Inflammatory macrophage treated with lipopolysaccharide for 4 hours (primary cell): ENCODE data around the gene TENM3.

Experiments used
- DNase-seq: peaks from one replicate; pipeline ENCODE4 v3.0.0-alpha.2; 2020

Gene TENM3

GRCh38 chr4:182415116-182415515 lies 171.9 kb downstream of the TENM3 start:
- DNase-seq: no peak

- no peak for DNase-seq
Measured at GRCh38 chr4:182416067-182416466, 172.9 kb downstream of the TENM3 start.

DNA sequence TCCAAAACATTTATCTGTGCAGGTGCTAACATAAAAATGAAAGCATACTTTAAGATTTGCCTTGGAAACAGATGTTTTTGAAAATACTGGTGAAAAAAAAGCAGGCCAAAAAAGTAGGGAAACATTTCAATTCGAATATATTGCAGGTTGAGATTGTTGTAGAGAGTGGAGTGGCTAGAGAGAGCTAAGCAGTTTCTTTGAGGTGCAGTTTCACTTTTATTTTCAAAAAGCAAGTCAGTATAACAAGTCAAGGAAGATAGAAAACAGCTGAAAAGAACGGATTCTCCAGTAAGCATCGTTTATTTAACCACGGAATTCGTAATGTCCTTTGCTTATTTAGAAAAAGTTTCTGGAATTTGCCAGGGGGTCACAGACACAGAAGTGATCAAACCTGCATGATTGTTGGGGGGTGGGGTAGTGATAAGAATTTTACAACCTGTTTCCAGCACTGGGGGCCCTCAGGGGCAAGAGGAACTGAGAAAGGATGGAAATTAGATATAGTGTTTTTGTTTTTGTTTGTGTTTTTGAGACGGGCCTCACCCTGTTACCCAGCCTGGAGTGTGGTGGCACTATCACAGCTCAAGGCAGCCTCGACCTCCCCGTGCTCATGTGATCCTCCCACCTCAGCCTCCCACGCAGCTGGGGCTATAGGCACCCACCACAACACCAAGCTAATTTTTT lies 175.0 kb downstream of the TENM3 start:
- DNase-seq: no peak

DNA sequence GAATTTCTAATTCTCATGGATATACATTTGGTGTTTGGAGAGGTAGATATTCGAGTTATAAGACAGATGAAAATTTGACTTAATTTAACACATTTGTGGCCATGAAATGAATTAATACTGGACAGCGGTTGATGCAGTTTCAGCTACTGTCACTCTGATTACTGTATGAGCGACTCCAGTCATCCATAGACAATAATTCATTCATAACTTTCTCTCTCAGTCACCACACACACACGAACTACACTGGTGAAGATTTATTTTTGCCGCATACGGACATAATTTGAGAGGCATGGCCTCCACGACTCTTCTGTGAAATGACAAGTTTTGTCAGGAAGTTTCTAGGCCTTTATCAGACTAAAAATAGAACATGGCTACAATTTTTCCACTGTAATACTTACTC lies 177.0 kb downstream of the TENM3 start:
- DNase-seq: no peak

DNA sequence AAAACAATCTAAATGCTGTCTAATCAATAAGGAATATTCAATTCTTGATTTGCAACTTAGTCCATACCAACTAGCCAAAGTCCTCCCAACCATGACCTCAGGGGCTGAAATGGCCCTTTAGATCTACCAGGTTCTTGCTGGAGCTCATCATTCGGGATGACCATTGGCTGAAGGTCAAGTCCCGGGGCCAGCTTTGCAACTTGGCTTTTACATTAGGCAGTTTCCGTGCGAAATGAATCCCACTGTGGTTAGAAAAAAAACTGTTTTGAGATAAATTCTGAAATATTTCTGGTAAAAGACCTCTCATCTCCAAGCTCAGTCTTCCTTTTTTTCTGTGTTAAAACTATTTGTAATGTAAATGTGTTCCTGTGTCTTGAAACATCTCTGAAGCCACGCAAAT lies 178.6 kb downstream of the TENM3 start:
- no peak for DNase-seq

- DNase-seq: no peak
Measured at GRCh38 chr4:182425302-182425701, 182.1 kb downstream of the TENM3 start.

DNA sequence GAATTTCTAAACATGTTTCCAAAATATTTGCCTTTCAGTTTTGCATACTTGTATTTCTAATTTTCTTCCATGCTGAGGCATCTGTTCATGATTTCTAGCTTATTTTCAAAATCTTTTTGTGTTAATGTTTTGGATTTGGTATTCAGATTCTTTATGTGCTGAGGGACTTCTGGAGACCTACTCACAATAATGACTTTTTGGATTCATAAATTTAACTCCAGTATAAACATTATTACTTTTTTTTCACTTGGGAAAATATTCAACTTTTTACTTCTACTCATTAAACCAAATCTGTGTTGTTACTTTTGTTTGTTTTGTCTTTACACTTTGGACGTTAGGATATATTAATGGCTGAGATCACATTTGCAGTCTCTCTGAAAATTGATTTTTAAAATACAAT lies 183.7 kb downstream of the TENM3 start:
- DNase-seq: no peak

DNA sequence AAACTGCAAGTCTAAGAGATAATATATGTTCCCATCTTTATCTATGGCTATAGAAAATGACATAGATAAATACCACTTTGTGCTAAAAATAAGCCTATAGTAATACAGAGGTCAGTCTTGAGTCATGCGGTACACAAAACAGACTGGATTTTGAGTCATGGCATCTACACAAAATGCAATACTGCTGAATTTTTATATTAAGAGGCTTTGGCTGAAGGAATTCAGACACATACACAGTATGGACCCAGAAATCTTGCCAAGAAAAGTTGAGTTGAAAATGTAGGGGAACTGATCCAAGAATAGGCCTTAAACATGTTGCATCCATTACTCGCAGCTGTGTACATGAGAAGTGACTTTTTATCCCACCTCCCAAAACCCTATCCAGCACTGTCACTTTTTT lies 184.4 kb downstream of the TENM3 start:
- no peak for DNase-seq

GRCh38 chr4:182429896-182430295 lies 186.7 kb downstream of the TENM3 start:
- no peak for DNase-seq

GRCh38 chr4:182432819-182433218 lies 189.6 kb downstream of the TENM3 start:
- no peak for DNase-seq

- DNase-seq: no peak
Measured at GRCh38 chr4:182434720-182435119, 191.5 kb downstream of the TENM3 start.

- DNase-seq: no peak
Measured at GRCh38 chr4:182435401-182435800, 192.2 kb downstream of the TENM3 start.

DNA sequence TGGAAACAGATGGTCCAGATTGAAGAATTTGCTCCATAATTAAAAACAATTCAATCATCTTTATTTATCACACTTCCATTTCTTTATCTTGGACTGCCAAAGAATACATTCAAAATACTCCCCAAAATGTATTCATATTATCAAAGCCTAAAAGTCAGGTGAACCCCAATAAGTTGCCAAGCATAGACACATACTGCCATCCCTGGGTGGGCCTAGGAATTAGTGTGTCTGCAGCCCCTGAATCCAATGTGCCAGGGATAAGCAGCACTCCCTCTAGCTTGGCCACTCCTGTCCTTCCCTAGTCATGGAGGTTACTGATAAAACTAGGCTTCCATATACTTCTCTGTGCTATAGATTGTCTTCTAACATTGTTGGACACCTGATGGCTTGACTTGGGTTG lies 199.9 kb downstream of the TENM3 start:
- DNase-seq: no peak

DNA sequence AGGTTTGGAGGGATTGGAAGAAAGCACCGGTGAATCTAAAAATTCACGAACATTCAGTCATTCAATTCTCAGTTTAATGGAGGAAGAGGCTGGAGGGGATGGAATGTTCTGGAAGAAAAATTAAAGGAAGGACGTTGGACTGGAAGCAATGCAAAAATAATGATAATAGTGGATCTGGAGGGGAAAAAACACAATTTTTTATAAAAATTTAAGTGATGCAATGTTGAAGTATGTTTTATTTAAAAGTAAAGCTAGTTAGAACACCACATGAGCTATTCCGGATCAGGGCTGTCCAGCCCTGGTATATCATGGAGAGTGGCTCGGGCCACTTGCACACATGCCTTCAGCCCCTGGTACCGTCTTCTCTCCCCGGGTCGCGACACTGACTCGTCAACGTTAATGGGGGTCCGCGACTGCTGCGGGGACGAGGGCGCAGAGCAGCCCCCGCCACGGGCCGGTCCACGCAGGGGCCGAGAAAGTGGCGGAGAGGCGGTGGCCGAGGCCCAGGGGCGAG lies 204.6 kb downstream of the TENM3 start:
- DNase-seq: no peak

DNA sequence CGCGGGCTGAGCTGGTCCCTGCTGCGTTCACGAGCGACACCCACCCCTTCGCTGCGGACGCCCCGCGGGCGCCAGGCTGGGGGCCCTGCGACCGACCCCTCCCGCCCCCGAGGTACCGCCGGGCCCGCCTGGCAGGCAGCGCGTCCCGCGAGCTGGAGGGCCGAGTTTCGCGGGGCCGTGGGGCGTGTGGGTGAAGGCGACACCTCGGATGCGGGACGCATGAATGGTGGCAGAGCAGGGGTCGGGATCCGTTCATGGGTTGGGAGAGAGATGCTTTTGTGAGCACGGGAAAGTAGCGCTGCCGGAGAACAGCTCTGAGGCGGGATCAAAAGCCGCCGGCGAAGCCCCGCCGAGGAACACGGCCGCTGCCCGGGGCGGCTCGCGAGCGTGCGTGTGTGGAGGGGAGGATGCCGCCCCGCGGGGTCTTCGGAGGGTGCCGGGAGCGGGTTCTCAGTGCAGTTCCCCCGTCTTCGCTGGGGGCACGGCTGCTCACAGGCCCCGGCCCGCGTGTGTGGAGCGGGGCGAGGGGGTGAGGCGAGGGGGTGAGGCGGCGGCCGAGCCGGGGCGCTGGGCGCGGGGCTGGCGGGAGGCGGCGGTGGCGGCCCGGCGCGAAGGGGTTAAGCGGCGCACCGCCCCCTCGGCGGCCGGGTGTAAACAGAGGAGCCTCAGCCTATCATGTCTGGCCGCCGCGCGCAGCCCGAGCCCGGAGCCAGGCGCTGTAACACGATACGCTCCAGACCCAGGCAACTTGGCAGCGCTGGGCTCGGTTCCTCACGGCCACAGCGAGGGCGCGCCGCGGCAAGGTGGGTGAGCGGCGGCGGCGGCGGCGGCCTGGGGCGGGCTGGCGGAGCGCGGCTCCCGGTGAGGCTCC lies 205.3 kb downstream of the TENM3 start:
- DNase-seq: no peak

DNA sequence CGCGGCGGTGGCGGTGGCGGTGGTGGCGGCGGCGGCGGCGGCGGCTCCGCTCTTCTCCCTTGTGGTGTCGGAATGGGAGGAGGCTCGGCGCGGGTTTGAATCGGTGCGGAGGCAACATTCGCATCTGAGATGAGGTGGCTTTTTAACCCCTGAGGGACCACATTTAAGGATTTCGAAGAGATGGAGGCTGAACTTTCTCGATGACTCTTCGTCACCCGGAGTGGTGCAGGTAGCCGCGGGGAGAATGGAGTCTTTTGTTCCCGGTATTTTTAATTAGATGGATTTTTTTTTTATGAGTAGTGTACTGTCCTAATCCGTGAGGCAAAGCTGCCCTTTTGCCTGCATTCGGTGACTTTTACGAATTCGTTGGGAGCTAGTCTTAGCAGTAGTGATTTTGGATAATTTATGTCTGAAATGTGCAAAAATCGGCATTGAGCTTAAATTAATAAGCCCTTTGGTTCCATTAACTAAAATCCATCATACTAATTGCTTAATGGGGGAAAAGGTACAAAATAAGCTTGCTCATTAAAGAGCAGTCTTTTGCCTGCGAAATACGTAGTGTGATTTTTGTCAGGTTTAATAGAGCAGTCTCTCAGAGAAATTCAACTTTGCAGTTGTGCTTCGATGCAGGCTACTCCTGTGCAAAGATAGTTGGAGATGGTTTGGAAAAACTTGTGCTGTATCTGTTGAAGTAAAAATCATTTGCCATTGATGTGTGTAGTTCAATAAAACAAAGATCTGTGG lies 206.2 kb downstream of the TENM3 start:
- DNase-seq: no peak

DNA sequence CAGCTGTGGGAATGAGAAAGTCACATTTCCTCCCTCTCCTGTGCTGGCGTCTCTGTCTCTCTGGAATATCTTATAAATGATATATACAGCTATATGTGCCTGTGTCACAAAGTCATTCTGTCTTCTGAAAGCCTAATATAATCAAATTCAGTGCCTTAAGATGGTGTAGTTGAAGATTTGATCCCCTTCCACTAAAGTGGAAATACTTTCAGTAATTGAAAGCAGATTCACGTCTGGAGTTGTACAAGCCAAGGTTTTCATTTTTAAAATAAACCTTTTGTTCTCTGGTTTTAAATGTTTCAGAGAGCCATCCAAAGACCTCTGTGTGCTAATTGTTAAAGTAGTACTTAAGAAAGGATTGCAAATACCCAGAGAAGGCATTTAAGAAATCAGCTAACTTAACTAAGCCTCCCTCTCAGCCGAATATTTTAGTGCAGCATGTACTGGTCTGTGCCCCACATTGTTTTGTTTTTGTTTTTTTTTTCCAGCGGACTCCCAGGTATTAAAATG lies 206.8 kb downstream of the TENM3 start:
- no peak for DNase-seq

DNA sequence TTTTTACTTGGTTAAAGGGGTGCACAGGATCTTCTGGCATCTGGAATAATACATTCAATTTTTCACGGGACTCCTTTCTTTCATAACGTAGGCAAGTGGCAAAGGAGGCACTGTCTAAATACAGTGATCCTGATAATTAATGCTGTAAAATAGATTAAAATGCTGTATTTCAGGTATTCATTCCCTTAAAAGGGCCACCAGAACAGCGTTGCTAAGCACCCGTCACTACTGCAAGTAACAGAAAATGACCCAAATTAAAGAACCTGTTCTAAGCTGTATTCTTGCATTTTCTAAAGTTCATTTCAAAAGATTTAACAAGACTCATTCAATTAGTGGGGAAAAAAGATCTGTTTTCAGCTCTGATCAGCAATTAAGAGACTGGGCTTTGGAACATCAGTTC lies 208.2 kb downstream of the TENM3 start:
- DNase-seq: no peak

DNA sequence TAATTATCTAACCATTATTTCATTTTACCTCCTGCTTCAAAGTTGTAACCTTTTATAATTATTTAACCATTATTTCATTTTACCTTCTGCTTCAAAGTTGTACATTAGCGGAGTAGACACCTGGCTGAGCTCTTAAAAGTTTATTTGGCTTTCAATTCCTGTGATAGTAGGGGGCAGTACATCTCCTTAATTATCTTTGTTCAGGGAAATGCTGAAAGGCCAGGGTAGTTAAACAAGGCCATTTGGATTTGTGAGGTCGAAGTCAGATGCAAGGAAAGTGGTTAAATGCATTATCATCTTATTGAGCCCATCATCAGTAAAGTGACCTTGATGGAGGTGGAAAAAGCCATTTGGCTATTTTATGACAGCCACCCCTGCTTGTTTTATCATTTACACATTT lies 210.6 kb downstream of the TENM3 start:
- no peak for DNase-seq

GRCh38 chr4:182454440-182455013 lies 211.3 kb downstream of the TENM3 start:
- no peak for DNase-seq

- no peak for DNase-seq
Measured at GRCh38 chr4:182465114-182465513, 221.9 kb downstream of the TENM3 start.

DNA sequence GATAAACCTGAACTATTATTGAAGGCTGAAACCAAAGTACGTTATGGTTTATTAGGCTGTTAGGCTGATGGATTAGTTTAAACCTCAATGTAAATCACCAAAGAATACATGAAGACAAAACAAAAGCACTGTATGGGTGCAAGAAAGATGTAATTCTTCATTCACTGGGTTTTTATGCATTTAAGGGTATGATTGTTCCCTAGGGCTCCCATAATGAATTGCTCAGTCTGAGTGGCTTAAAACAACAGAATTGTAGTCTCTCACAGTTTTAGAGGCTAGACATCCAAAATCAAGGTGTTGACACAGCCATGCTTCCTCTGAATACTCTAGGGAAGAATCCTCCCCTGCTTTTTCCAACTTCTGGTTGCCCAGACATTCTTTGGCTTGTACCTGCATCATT lies 222.8 kb downstream of the TENM3 start:
- no peak for DNase-seq

GRCh38 chr4:182470215-182470614 lies 227.0 kb downstream of the TENM3 start:
- no peak for DNase-seq
